ENCODE data around the gene TOP3B.

- TF ChIP-seq POLR2A (IDR thresholded peaks at IDR 0.05) (no peak), CTCF (IDR thresholded peaks at IDR 0.05) (no peak)
Measured at GRCh38 chr22:22010358-22010757, 27.8 kb upstream of the TOP3B start.

All from tibial nerve (tissue), 3 donors.